ENCODE results near the gene CEPT1.

DNA sequence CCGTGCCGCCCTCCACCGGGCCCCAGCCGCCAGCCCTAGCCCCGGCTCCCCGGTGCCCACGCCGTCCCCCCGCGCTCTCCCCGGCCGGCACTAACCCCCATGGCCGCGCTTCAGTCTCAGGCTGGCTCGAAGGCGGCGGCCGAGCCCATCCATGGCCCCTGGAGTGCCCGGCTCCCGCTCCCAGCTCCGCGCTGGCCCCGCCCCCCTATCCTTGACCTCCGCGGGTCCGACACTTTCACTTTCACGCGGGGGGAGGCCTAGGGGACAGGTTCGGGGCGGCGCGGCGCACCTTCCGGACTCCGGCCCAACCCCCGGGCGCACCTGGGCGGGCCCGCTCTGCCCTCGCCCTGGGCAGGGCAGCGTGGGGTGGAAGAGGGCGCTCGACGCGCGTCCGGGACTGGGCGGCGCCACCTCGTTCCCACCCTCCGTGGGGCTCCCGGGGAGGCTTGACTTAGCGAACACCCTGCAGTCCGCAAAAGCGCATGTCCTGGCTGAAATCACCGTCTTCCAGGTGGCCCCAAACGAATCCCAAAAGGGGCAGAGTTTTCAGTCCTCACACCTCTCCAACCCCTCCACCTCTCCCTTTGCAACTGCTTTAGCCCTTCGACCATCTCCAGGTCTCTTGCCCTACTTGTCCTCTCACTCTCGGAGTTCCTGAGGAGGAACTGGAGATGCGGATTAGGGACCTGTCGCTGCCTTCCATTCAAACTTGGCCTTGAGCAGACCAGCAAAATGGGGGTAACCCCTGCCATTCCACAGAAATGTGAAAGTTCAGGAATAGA, 64.4 kb downstream of the CEPT1 start:
- TF ChIP-seq POLR2AphosphoS5 (IDR thresholded peaks at IDR 0.05; ENCODE audit: low read depth, low read length) (peak; percentile 28; the same call in 1 of the 2 replicates), PAX5 (IDR thresholded peaks at IDR 0.05; ENCODE audit: insufficient read depth, low read length, severe bottlenecking) (no peak), POLR2A (IDR thresholded peaks at IDR 0.05; ENCODE audit: low read depth, low read length) (no peak; the same call in none of the 2 replicates)

Data from GM12891 (cell line).